ENCODE measurements around the gene ICAM4.
"Not testable (repeated sequence)": the region's sequence is repeated elsewhere in the genome, so short reads cannot be mapped to it uniquely, and the experiment has no call there.

ICAM4 gene

DNA sequence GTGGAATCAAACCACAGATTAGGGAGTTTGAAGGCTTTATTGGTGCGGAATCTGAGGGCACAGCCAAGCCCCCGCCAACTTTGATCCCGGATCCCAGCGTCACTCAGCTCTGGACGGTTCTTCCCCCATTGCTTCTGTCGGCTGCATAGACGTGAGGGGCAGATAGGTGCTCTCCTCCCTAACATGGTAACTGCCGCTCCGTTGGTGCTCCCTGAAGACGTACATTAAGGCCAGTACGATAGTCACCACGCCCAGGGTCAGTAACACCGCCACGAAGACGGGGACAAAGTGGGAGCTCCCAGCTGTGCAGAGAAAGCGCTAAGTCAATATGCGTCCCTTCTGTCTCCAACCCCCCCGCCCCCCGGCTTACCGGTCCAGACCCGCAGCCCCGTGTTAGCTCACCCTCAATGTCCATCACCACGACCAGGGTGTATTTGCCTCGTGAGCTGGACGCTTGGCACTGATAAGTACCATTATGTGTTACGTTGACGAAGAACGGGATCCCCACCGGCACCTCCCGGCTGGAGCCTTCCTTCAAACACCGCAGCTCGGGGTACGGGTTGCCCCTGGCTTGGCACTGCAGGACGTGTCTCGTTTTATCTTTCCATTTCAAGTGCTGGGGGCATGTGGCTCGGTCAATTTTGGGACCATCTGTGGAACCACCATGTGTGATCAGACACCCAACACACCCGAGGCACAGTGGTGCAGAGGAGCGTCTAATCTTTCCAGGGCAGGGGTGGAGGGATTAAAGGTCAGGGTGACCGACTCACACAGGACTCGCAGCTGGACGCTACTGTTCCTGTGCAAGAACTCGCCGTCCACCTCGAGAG lies 47.2 kb downstream of the ICAM4 start:
- H3K4me3 ChIP-seq (ENCODE audit: low read length): peak overlapping the region; percentile 92
- H3K4me1 ChIP-seq (ENCODE audit: low read length): peaks cover 8% of the 10 kb centered on the region; the same call in 1 of the 2 replicates
- H2AFZ ChIP-seq (ENCODE audit: low read length): peak overlapping the region; percentile 27
- H4K20me1 ChIP-seq (ENCODE audit: insufficient read depth, low read length): no peaks in the 10 kb centered on the region
- H3K27me3 ChIP-seq (replicated peaks; ENCODE audit: insufficient read depth, low read length): no peaks in the 10 kb centered on the region
- H3K79me2 ChIP-seq (ENCODE audit: low read length): peaks cover 69% of the 10 kb centered on the region
- no peaks in the 10 kb centered on the region for H3K9me2 ChIP-seq (replicated peaks; ENCODE audit: insufficient read depth, low read length)
- no peaks in the 10 kb centered on the region for H3K9me3 ChIP-seq (replicated peaks; ENCODE audit: insufficient read depth, low read length)
- H3K36me3 ChIP-seq (replicated peaks; ENCODE audit: insufficient read depth, low read length): peaks cover 3% of the 10 kb centered on the region; the same call in 1 of the 2 replicates
- no peak overlapping the region; the same call in 1 of the 2 replicates for H3K27ac ChIP-seq (ENCODE audit: low read length)
- no peaks in the 10 kb centered on the region for H3F3A ChIP-seq (ENCODE audit: insufficient read depth, low read length)
- no peak for DNase-seq
- no peak for TF ChIP-seq EZH2 (optimal IDR thresholded peaks at IDR 0.05; ENCODE audit: low read depth, low read length)
- TF ChIP-seq EZH2phosphoT487 (IDR thresholded peaks at IDR 0.05; ENCODE audit: low read length): no peak
- TF ChIP-seq, protein P1, sequence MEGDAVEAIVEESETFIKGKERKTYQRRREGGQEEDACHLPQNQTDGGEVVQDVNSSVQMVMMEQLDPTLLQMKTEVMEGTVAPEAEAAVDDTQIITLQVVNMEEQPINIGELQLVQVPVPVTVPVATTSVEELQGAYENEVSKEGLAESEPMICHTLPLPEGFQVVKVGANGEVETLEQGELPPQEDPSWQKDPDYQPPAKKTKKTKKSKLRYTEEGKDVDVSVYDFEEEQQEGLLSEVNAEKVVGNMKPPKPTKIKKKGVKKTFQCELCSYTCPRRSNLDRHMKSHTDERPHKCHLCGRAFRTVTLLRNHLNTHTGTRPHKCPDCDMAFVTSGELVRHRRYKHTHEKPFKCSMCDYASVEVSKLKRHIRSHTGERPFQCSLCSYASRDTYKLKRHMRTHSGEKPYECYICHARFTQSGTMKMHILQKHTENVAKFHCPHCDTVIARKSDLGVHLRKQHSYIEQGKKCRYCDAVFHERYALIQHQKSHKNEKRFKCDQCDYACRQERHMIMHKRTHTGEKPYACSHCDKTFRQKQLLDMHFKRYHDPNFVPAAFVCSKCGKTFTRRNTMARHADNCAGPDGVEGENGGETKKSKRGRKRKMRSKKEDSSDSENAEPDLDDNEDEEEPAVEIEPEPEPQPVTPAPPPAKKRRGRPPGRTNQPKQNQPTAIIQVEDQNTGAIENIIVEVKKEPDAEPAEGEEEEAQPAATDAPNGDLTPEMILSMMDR (IDR thresholded peaks at IDR 0.05; ENCODE audit: low read length): no peak
- peak overlapping the region; percentile 91; the same call in 1 of the 2 replicates for H3K9ac ChIP-seq (ENCODE audit: low read length)
- peak overlapping the region; percentile 71 for H3K4me2 ChIP-seq (ENCODE audit: low read depth, low read length)

- DNase-seq: no peak
- Histone ChIP-seq H3K9ac (ENCODE audit: low read length) (no peak overlapping the region), H3K9me3 (replicated peaks; ENCODE audit: insufficient read depth, low read length) (no peaks in the 10 kb centered on the region), H3K4me3 (ENCODE audit: low read length) (no peak overlapping the region), H3K79me2 (ENCODE audit: low read length) (peaks cover 66% of the 10 kb centered on the region), H2AFZ (ENCODE audit: low read length) (no peak overlapping the region), H3K9me2 (replicated peaks; ENCODE audit: insufficient read depth, low read length) (no peaks in the 10 kb centered on the region), H3K36me3 (replicated peaks; ENCODE audit: insufficient read depth, low read length) (no peaks in the 10 kb centered on the region), H3K4me2 (ENCODE audit: low read depth, low read length) (no peak overlapping the region), H3K4me1 (ENCODE audit: low read length) (peaks cover 11% of the 10 kb centered on the region; the same call in 1 of the 2 replicates), H4K20me1 (ENCODE audit: insufficient read depth, low read length) (no peaks in the 10 kb centered on the region), H3F3A (ENCODE audit: insufficient read depth, low read length) (no peaks in the 10 kb centered on the region), H3K27me3 (replicated peaks; ENCODE audit: insufficient read depth, low read length) (no peaks in the 10 kb centered on the region), H3K27ac (ENCODE audit: low read length) (no peak overlapping the region)
- TF ChIP-seq EZH2 (optimal IDR thresholded peaks at IDR 0.05; ENCODE audit: low read depth, low read length) (no peak), EZH2phosphoT487 (IDR thresholded peaks at IDR 0.05; ENCODE audit: low read length) (no peak)
- TF ChIP-seq, protein P1 (IDR thresholded peaks at IDR 0.05; ENCODE audit: low read length): no peak
Observed at GRCh38 chr19:10334588-10335351, 48.0 kb downstream of the ICAM4 start.

DNA sequence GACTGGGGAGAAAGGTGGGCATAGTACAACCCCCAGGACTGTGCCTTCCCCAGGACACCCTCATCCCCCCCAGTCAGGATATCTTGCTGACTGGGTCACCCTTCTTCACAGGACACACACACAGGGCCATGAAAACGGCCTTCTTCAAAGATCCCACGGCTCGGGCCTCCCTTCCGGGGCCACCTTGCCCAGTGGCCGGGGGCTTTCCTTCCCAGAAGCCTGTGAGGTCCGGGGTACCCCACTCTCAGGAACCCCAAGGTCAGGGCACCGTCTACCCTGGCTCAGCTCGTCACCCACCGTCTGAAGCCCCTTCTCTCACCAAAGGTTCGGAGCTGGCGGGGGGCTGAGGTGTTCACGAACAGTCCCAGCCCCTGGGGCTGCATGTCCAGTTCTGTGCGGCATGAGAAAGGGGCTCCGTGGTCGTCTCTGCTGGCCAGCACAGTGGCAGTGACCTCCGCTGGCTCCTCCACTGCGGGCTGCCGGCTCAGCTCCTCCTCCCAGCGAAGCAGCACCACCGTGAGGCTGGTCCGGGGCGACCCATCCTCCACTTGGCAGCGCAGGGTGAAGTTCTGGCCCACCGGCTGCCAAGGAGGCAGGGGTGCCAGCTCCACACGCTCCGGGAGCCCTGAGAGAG lies 48.7 kb downstream of the ICAM4 start:
- no peaks in the 10 kb centered on the region for H3K27me3 ChIP-seq (replicated peaks; ENCODE audit: insufficient read depth, low read length)
- H3K4me2 ChIP-seq (ENCODE audit: low read depth, low read length): no peak overlapping the region
- no peaks in the 10 kb centered on the region for H3K9me3 ChIP-seq (replicated peaks; ENCODE audit: insufficient read depth, low read length)
- no peaks in the 10 kb centered on the region for H3F3A ChIP-seq (ENCODE audit: insufficient read depth, low read length)
- no peaks in the 10 kb centered on the region for H3K9me2 ChIP-seq (replicated peaks; ENCODE audit: insufficient read depth, low read length)
- H3K4me1 ChIP-seq (ENCODE audit: low read length): peaks cover 15% of the 10 kb centered on the region; the same call in 1 of the 2 replicates
- H3K79me2 ChIP-seq (ENCODE audit: low read length): peaks cover 59% of the 10 kb centered on the region
- no peak for DNase-seq
- H2AFZ ChIP-seq (ENCODE audit: low read length): no peak overlapping the region
- H3K27ac ChIP-seq (ENCODE audit: low read length): no peak overlapping the region
- no peaks in the 10 kb centered on the region for H4K20me1 ChIP-seq (ENCODE audit: insufficient read depth, low read length)
- H3K9ac ChIP-seq (ENCODE audit: low read length): no peak overlapping the region
- H3K36me3 ChIP-seq (replicated peaks; ENCODE audit: insufficient read depth, low read length): no peaks in the 10 kb centered on the region
- TF ChIP-seq EZH2 (optimal IDR thresholded peaks at IDR 0.05; ENCODE audit: low read depth, low read length) (no peak), EZH2phosphoT487 (IDR thresholded peaks at IDR 0.05; ENCODE audit: low read length) (no peak)
- TF ChIP-seq, protein P1 (IDR thresholded peaks at IDR 0.05; ENCODE audit: low read length): no peak
- H3K4me3 ChIP-seq (ENCODE audit: low read length): no peak overlapping the region

DNA sequence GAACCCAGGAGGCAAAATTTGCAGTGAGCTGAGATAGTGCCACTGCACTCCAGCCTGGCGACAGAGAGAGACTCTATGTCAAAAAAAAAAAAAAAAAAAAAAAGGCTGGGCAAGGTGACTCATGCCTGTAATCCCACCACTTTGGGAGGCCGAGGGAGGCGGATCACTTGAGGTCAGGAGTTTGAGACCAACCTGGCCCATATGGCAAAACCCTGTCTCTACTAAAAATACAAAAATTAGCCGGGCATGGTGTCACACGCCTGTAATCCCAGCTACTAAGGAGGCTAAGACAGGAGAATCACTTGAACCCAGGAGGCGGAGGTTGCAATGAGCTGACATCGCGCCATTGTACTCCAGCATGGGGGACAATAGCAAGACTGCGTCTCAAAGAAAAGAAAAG lies 50.0 kb downstream of the ICAM4 start:
- not testable (repeated sequence) for H3K4me3 ChIP-seq (ENCODE audit: low read length); H3K36me3 ChIP-seq (replicated peaks; ENCODE audit: insufficient read depth, low read length); H2AFZ ChIP-seq (ENCODE audit: low read length); H3K27ac ChIP-seq (ENCODE audit: low read length); H3K9ac ChIP-seq (ENCODE audit: low read length); H3K27me3 ChIP-seq (replicated peaks; ENCODE audit: insufficient read depth, low read length); H3K9me2 ChIP-seq (replicated peaks; ENCODE audit: insufficient read depth, low read length); DNase-seq; H3K4me2 ChIP-seq (ENCODE audit: low read depth, low read length); H4K20me1 ChIP-seq (ENCODE audit: insufficient read depth, low read length); H3F3A ChIP-seq (ENCODE audit: insufficient read depth, low read length); H3K9me3 ChIP-seq (replicated peaks; ENCODE audit: insufficient read depth, low read length)
- peaks cover 15% of the 10 kb centered on the region; the same call in 1 of the 2 replicates for H3K4me1 ChIP-seq (ENCODE audit: low read length)
- H3K79me2 ChIP-seq (ENCODE audit: low read length): peaks cover 48% of the 10 kb centered on the region

Data from MM.1S (cell line).